ENCODE measurements around the gene BAZ2B. TPM values are rescaled to one million over a fixed set of nuclear protein-coding genes. Genes with fewer than 3 reads are reported as not detected.

Gene BAZ2B
- total RNA-seq, 1 experiment from 2014 or later, result 47.6 TPM

- TF ChIP-seq EZH2 (IDR thresholded peaks at IDR 0.05; ENCODE audit: borderline replicate concordance, low read depth, low read length, poor library complexity, severe bottlenecking), result no peak
- no peak for TF ChIP-seq CTCF (conservative IDR thresholded peaks at IDR 0.05; ENCODE audit: low read depth, low read length)
- Histone ChIP-seq H3K27me3 (replicated peaks; ENCODE audit: insufficient read depth, low read depth, low read length, poor library complexity) (no peaks in the 10 kb centered on the region), H3K4me1 (ENCODE audit: insufficient read depth, low read length, poor library complexity, severe bottlenecking) (peaks cover 42% of the 10 kb centered on the region), H3K9me3 (ENCODE audit: low read depth, low read length, poor library complexity, severe bottlenecking) (no peaks in the 10 kb centered on the region), H3K4me3 (ENCODE audit: low read depth, low read length, poor library complexity, severe bottlenecking) (no peak overlapping the region), H3K27ac (ENCODE audit: low read depth, low read length, poor library complexity, severe bottlenecking) (no peak overlapping the region), H3K36me3 (ENCODE audit: insufficient read depth, low read length, poor library complexity, severe bottlenecking) (no peaks in the 10 kb centered on the region)
- POLR2A ChIA-PET (ENCODE audit: low non-redundant PET), result interaction anchor here (0.6 kb wide), 1 partner anchor 27 kb away, joined by 8 read pairs; no protein-coding TSS in a partner anchor
- DNase-seq (ENCODE audit: low spot score), result no peak
- intact Hi-C loops (cut with micrococcal nuclease; ENCODE audit: unreplicated experiment), result no loop called here
- CTCF ChIA-PET, result no interaction called here
- BruUV-seq (replicated peaks), result no TSS peak
Observed at GRCh38 chr2:159608108-159608507, 8.2 kb downstream of the BAZ2B start.

- ChIA-PET CTCF (no interaction called here), POLR2A (ENCODE audit: low non-redundant PET) (no interaction called here)
- H3K4me3 ChIP-seq (ENCODE audit: low read depth, low read length, poor library complexity, severe bottlenecking), result no peak overlapping the region
- no peak for TF ChIP-seq EZH2 (IDR thresholded peaks at IDR 0.05; ENCODE audit: borderline replicate concordance, low read depth, low read length, poor library complexity, severe bottlenecking)
- TF ChIP-seq CTCF (conservative IDR thresholded peaks at IDR 0.05; ENCODE audit: low read depth, low read length), result no peak
- peaks cover 24% of the 10 kb centered on the region for H3K4me1 ChIP-seq (ENCODE audit: insufficient read depth, low read length, poor library complexity, severe bottlenecking)
- no peaks in the 10 kb centered on the region for H3K9me3 ChIP-seq (ENCODE audit: low read depth, low read length, poor library complexity, severe bottlenecking)
- DNase-seq (ENCODE audit: low spot score), result no peak
- no peaks in the 10 kb centered on the region for H3K36me3 ChIP-seq (ENCODE audit: insufficient read depth, low read length, poor library complexity, severe bottlenecking)
- no peaks in the 10 kb centered on the region for H3K27me3 ChIP-seq (replicated peaks; ENCODE audit: insufficient read depth, low read depth, low read length, poor library complexity)
- no TSS peak for BruUV-seq (replicated peaks)
- intact Hi-C loops (cut with micrococcal nuclease; ENCODE audit: unreplicated experiment), result no loop called here
- H3K27ac ChIP-seq (ENCODE audit: low read depth, low read length, poor library complexity, severe bottlenecking), result no peak overlapping the region
Observed at GRCh38 chr2:159606287-159606686, 10.1 kb downstream of the BAZ2B start.

GRCh38 chr2:159605441-159606178 is 10.7 kb downstream of the BAZ2B start:
- intact Hi-C loops (cut with micrococcal nuclease; ENCODE audit: unreplicated experiment), result no loop called here
- CTCF ChIA-PET, result interaction anchor here (0.5 kb wide), 1 partner anchor 196 kb away, joined by 3 read pairs; no protein-coding TSS in a partner anchor
- no peak for DNase-seq (ENCODE audit: low spot score)
- TF ChIP-seq EZH2 (IDR thresholded peaks at IDR 0.05; ENCODE audit: borderline replicate concordance, low read depth, low read length, poor library complexity, severe bottlenecking) (no peak), CTCF (conservative IDR thresholded peaks at IDR 0.05; ENCODE audit: low read depth, low read length) (no peak)
- H3K27ac ChIP-seq (ENCODE audit: low read depth, low read length, poor library complexity, severe bottlenecking), result no peak overlapping the region
- POLR2A ChIA-PET (ENCODE audit: low non-redundant PET), result interaction anchor here (0.7 kb wide), 1 partner anchor 322 kb away, joined by 3 read pairs; no protein-coding TSS in a partner anchor
- H3K27me3 ChIP-seq (replicated peaks; ENCODE audit: insufficient read depth, low read depth, low read length, poor library complexity), result no peaks in the 10 kb centered on the region
- H3K4me1 ChIP-seq (ENCODE audit: insufficient read depth, low read length, poor library complexity, severe bottlenecking), result peaks cover 22% of the 10 kb centered on the region
- no TSS peak for BruUV-seq (replicated peaks)
- no peak overlapping the region for H3K4me3 ChIP-seq (ENCODE audit: low read depth, low read length, poor library complexity, severe bottlenecking)
- no peaks in the 10 kb centered on the region for H3K36me3 ChIP-seq (ENCODE audit: insufficient read depth, low read length, poor library complexity, severe bottlenecking)
- no peaks in the 10 kb centered on the region for H3K9me3 ChIP-seq (ENCODE audit: low read depth, low read length, poor library complexity, severe bottlenecking)
